Measurements from ENCODE around the gene MAP3K7CL. TPM values are rescaled to one million over a fixed set of nuclear protein-coding genes. Genes with fewer than 3 reads are reported as not detected.

MAP3K7CL gene
- total RNA-seq, 1 experiment from 2014 or later: 0.15 TPM

- Mint-ChIP-seq H3K9me3 (peaks cover 5% of the 10 kb centered on the region; the same call in 1 of the 2 replicates), H3K27ac (no peak overlapping the region), H3K27me3 (ENCODE audit: low read depth) (no peaks in the 10 kb centered on the region), H3K4me1 (peaks cover 9% of the 10 kb centered on the region; the same call in 1 of the 2 replicates), H3K36me3 (no peaks in the 10 kb centered on the region), H3K4me3 (no peak overlapping the region)
- ChIA-PET POLR2A (no interaction called here), CTCF (interaction anchor here (0.6 to 1.6 kb wide), 3 partner anchors 8 to 272 kb away, joined by 3 to 4 read pairs (median 3); no protein-coding TSS in a partner anchor)
- no peak for TF ChIP-seq FOXK1 (CRISPR knock-in tag; IDR thresholded peaks at IDR 0.05)
- TF ChIP-seq E2F4 (CRISPR knock-in tag; IDR thresholded peaks at IDR 0.05; ENCODE audit: borderline replicate concordance, low read depth): no peak
- no peak for TF ChIP-seq CDX4 (CRISPR knock-in tag; IDR thresholded peaks at IDR 0.05; ENCODE audit: borderline replicate concordance)
- no peak for TF ChIP-seq PRRX2 (CRISPR knock-in tag; IDR thresholded peaks at IDR 0.05)
- no peak for TF ChIP-seq OVOL2 (CRISPR knock-in tag; IDR thresholded peaks at IDR 0.05; ENCODE audit: borderline replicate concordance)
- no peak for TF ChIP-seq CREB1 (CRISPR knock-in tag; IDR thresholded peaks at IDR 0.05)
- TF ChIP-seq ZNF396 (CRISPR knock-in tag; IDR thresholded peaks at IDR 0.05; ENCODE audit: borderline replicate concordance): no peak
- no peak for TF ChIP-seq ESRRA (CRISPR knock-in tag; IDR thresholded peaks at IDR 0.05; ENCODE audit: borderline replicate concordance)
- no peak for TF ChIP-seq ATF6 (CRISPR knock-in tag; IDR thresholded peaks at IDR 0.05)
- no peak for TF ChIP-seq AFF4 (CRISPR knock-in tag; IDR thresholded peaks at IDR 0.05; ENCODE audit: borderline replicate concordance)
- no peak for TF ChIP-seq KAT7 (CRISPR knock-in tag; IDR thresholded peaks at IDR 0.05; ENCODE audit: borderline replicate concordance)
- no peak for TF ChIP-seq JAZF1 (CRISPR knock-in tag; IDR thresholded peaks at IDR 0.05)
- TF ChIP-seq TEAD1 (CRISPR knock-in tag; IDR thresholded peaks at IDR 0.05): no peak
- no peak for TF ChIP-seq SP1 (CRISPR knock-in tag; conservative IDR thresholded peaks at IDR 0.05)
- TF ChIP-seq HMGA2 (CRISPR knock-in tag; IDR thresholded peaks at IDR 0.05): no peak
- TF ChIP-seq NR2C2 (CRISPR knock-in tag; IDR thresholded peaks at IDR 0.05): no peak
- TF ChIP-seq MLX (CRISPR knock-in tag; IDR thresholded peaks at IDR 0.05): no peak
- no peak for TF ChIP-seq GTF2I (CRISPR knock-in tag; conservative IDR thresholded peaks at IDR 0.05)
- no peak for TF ChIP-seq ZNF425 (CRISPR knock-in tag; conservative IDR thresholded peaks at IDR 0.05)
- DNase-seq (ENCODE audit: low spot score) (no peak), ATAC-seq (no peak)
These were observed 26.2 kb upstream of the MAP3K7CL start for GRCh38 chr21:29104239-29104708.

All from WTC11 (cell line).